ENCODE measurements around the gene FAM168B. TPM values are rescaled to one million over a fixed set of nuclear protein-coding genes. Genes with fewer than 3 reads are reported as not detected.

Gene FAM168B
- total RNA-seq, 1 donor from 2014 or later, result 116 TPM

- no peak for DNase-seq (ENCODE audit: low read depth)
Measured at GRCh38 chr2:131039908-131040660, 53.2 kb downstream of the FAM168B start.

GRCh38 chr2:131039535-131039907, 53.7 kb downstream of the FAM168B start:
- DNase-seq (ENCODE audit: low read depth), result no peak

- DNase-seq (ENCODE audit: low read depth), result no peak
Measured at GRCh38 chr2:131039101-131039440, 54.2 kb downstream of the FAM168B start.

- DNase-seq (ENCODE audit: low read depth), result no peak
Measured at GRCh38 chr2:131038258-131039100, 54.8 kb downstream of the FAM168B start.

- DNase-seq (ENCODE audit: low read depth), result no peak
Measured at GRCh38 chr2:131037398-131038257, 55.6 kb downstream of the FAM168B start.

- DNase-seq (ENCODE audit: low read depth), result no peak
Measured at GRCh38 chr2:131036696-131037397, 56.4 kb downstream of the FAM168B start.

- DNase-seq (ENCODE audit: low read depth), result no peak
Measured at GRCh38 chr2:131036269-131036668, 57.0 kb downstream of the FAM168B start.

GRCh38 chr2:131035826-131036231, 57.4 kb downstream of the FAM168B start:
- no peak for DNase-seq (ENCODE audit: low read depth)

GRCh38 chr2:131035112-131035825, 58.0 kb downstream of the FAM168B start:
- DNase-seq (ENCODE audit: low read depth), result no peak

GRCh38 chr2:131034122-131035051, 58.9 kb downstream of the FAM168B start:
- no peak for DNase-seq (ENCODE audit: low read depth)

- DNase-seq (ENCODE audit: low read depth), result no peak
Measured at GRCh38 chr2:131033786-131034121, 59.5 kb downstream of the FAM168B start.

GRCh38 chr2:131032393-131032836, 60.8 kb downstream of the FAM168B start:
- no peak for DNase-seq (ENCODE audit: low read depth)

- no peak for DNase-seq (ENCODE audit: low read depth)
Measured at GRCh38 chr2:131031875-131032274, 61.4 kb downstream of the FAM168B start.

- DNase-seq (ENCODE audit: low read depth), result no peak
Measured at GRCh38 chr2:131031431-131031841, 61.8 kb downstream of the FAM168B start.

- DNase-seq (ENCODE audit: low read depth), result no peak
Measured at GRCh38 chr2:131030478-131030971, 62.7 kb downstream of the FAM168B start.

GRCh38 chr2:131029812-131030211, 63.4 kb downstream of the FAM168B start:
- DNase-seq (ENCODE audit: low read depth), result no peak

GRCh38 chr2:131027566-131028528, 65.4 kb downstream of the FAM168B start:
- no peak for DNase-seq (ENCODE audit: low read depth)

- DNase-seq (ENCODE audit: low read depth), result no peak
Measured at GRCh38 chr2:131026919-131027318, 66.3 kb downstream of the FAM168B start.
